ENCODE data around the gene DHRS2. TPM values are rescaled to one million over a fixed set of nuclear protein-coding genes. Genes with fewer than 3 reads are reported as not detected.

DHRS2 gene
- total RNA-seq, 4 donors from 2014 or later = not detected

DNA sequence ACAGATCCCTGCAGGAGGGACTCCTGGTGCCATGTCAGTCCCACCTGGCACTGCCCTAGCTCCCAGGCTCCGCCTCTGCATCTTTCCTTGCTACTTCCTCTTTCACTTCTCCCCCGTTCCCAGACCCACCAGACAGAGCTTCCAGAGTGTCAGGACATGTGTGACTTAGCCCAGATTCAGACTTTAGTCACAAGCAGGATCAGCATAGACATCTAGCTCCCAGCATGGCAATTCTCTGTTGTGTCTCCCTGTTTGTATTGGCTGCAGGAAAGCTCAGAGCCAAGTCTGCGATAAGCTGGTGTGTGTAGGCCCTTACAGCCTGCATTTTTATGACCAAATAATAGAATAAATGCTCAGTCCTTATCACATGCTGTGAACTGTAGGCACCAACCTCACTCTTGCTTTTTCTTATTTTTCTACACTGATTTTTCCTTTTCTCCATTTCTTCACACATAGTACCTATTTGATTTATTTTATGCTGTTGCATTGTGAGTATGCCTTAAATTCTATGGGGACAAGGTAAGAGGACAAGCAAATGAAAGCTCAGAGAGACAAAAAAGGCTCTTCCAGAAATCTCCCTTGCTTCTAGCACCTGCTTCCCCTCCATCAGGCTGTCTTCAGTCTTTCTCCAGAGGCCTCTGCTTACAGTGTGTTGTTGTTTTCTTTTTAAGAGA, 5.9 kb downstream of the DHRS2 start:
- DNase-seq (no peak), ATAC-seq (no peak)
- no peaks in the 10 kb centered on the region for H3K27me3 ChIP-seq
- in situ Hi-C loops (cut with MboI; ENCODE audit: low sequenced_read_pairs in 4 of 4) = loop anchor here (25.0 kb wide), 2 partner anchors 270 to 295 kb away; no protein-coding TSS in a partner anchor
- H3K4me3 ChIP-seq = no peak overlapping the region
- no peak overlapping the region for H3K27ac ChIP-seq
- no peak for TF ChIP-seq POLR2A (IDR thresholded peaks at IDR 0.05)
- no peaks in the 10 kb centered on the region for H3K36me3 ChIP-seq
- intact Hi-C loops (cut with DNase I; ENCODE audit: low total_unique reads) = no loop called here
- H3K4me1 ChIP-seq = no peaks in the 10 kb centered on the region
- H3K9me3 ChIP-seq = no peaks in the 10 kb centered on the region

DNA sequence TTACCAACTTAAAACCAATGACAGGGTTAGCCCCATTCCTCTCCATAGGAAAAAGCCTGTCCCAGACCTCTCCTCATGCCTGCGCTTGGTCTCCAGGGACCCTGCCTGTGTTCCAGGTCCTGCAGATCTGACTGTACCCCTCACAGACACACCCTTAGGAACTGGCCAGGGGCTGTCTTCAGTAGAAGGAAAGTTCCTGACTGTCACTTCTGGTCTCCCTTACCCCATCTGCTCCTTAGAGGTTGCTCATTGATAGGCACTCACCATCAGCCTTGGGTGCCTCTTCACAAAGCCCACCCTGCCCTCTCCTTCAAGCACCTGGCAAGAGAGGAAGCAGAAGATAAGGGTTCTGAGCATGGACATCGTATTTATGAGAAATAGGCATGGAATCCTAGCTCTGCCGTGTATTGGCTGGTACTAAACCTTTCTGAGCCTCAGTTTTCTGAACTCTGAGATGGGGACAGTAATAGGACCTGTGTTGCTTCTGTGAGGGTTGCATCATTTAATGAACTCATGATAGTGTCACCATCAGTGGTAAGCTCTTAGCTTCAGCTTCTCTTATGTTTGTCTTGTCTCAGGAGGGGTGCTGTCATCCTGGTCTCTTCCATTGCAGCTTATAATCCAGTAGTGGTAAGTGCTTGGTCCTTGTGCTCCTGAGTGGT, 7.5 kb downstream of the DHRS2 start:
- Histone ChIP-seq H3K9me3 (no peaks in the 10 kb centered on the region), H3K27me3 (no peaks in the 10 kb centered on the region), H3K27ac (no peak overlapping the region), H3K36me3 (no peaks in the 10 kb centered on the region), H3K4me3 (no peak overlapping the region), H3K4me1 (no peaks in the 10 kb centered on the region)
- in situ Hi-C loops (cut with MboI; ENCODE audit: low sequenced_read_pairs in 4 of 4) = loop anchor here (25.0 kb wide), 2 partner anchors 269 to 294 kb away; no protein-coding TSS in a partner anchor
- no peak for ATAC-seq
- intact Hi-C loops (cut with DNase I; ENCODE audit: low total_unique reads) = no loop called here
- no peak for DNase-seq
- no peak for TF ChIP-seq POLR2A (IDR thresholded peaks at IDR 0.05)
- TF ChIP-seq, protein P1, sequence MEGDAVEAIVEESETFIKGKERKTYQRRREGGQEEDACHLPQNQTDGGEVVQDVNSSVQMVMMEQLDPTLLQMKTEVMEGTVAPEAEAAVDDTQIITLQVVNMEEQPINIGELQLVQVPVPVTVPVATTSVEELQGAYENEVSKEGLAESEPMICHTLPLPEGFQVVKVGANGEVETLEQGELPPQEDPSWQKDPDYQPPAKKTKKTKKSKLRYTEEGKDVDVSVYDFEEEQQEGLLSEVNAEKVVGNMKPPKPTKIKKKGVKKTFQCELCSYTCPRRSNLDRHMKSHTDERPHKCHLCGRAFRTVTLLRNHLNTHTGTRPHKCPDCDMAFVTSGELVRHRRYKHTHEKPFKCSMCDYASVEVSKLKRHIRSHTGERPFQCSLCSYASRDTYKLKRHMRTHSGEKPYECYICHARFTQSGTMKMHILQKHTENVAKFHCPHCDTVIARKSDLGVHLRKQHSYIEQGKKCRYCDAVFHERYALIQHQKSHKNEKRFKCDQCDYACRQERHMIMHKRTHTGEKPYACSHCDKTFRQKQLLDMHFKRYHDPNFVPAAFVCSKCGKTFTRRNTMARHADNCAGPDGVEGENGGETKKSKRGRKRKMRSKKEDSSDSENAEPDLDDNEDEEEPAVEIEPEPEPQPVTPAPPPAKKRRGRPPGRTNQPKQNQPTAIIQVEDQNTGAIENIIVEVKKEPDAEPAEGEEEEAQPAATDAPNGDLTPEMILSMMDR (IDR thresholded peaks at IDR 0.05 in 4 of 5, conservative IDR thresholded peaks at IDR 0.05 in 1 of 5) = no peak

DNA sequence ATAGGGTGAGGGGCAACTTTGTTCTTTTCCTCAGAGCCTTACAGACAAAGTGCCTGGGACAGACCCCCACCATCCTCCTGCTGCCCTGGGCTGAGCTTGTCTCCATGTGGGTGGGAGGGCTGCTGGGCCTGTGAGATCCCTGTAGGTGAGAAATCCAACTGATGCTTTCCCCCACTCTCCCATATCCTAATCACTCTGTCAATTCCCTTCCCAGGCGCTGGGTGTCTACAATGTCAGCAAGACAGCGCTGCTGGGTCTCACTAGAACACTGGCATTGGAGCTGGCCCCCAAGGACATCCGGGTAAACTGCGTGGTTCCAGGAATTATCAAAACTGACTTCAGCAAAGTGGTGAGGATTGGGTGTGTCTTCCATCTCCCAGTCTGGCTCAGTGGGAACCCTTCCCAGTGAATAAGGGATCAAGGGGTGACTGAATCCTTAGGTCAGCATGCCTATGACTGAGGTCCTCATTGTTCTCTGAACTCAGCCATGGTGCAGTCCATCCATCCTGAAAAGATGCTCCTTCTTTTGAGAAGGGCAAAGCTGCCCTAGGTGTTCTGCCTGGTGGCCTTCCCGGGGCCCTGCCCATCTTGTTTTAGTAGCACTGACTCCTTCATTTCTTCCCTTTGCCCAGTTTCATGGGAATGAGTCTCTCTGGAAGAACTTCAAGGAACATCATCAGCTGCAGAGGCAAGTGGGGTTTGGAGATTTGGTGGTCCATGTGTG, 8.2 kb downstream of the DHRS2 start:
- H3K4me1 ChIP-seq = no peaks in the 10 kb centered on the region
- no peak for DNase-seq
- TF ChIP-seq, protein P1 (IDR thresholded peaks at IDR 0.05 in 4 of 5, conservative IDR thresholded peaks at IDR 0.05 in 1 of 5) = no peak
- no peak for TF ChIP-seq POLR2A (IDR thresholded peaks at IDR 0.05)
- no peaks in the 10 kb centered on the region for H3K27me3 ChIP-seq
- no peak overlapping the region for H3K4me3 ChIP-seq
- no peaks in the 10 kb centered on the region for H3K36me3 ChIP-seq
- no peak overlapping the region for H3K27ac ChIP-seq
- intact Hi-C loops (cut with DNase I; ENCODE audit: low total_unique reads) (no loop called here), in situ Hi-C loops (cut with MboI; ENCODE audit: low sequenced_read_pairs in 4 of 4) (loop anchor here (25.0 kb wide), 2 partner anchors 268 to 293 kb away; no protein-coding TSS in a partner anchor)
- no peaks in the 10 kb centered on the region for H3K9me3 ChIP-seq
- no peak for ATAC-seq

DNA sequence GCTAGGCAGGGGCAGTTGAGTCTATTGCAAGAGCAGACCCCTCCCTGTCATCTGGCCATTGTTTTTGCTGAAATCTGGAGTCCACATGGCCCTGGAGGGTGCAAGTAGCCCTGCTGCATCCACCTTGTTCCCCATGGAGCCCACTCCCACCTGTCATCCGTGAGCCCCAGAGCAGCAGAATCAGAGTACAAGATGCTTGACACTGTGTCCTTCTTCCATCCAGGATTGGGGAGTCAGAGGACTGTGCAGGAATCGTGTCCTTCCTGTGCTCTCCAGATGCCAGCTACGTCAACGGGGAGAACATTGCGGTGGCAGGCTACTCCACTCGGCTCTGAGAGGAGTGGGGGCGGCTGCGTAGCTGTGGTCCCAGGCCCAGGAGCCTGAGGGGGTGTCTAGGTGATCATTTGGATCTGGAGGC, 8.8 kb downstream of the DHRS2 start:
- H3K36me3 ChIP-seq = no peaks in the 10 kb centered on the region
- in situ Hi-C loops (cut with MboI; ENCODE audit: low sequenced_read_pairs in 4 of 4) = loop anchor here (25.0 kb wide), 2 partner anchors 267 to 292 kb away; no protein-coding TSS in a partner anchor
- ATAC-seq (no peak), DNase-seq (no peak)
- TF ChIP-seq, protein P1 (IDR thresholded peaks at IDR 0.05 in 4 of 5, conservative IDR thresholded peaks at IDR 0.05 in 1 of 5) = no peak
- TF ChIP-seq POLR2A (IDR thresholded peaks at IDR 0.05) = no peak
- intact Hi-C loops (cut with DNase I; ENCODE audit: low total_unique reads) = no loop called here
- H3K9me3 ChIP-seq = no peaks in the 10 kb centered on the region
- H3K4me3 ChIP-seq = no peak overlapping the region
- no peak overlapping the region for H3K27ac ChIP-seq
- no peaks in the 10 kb centered on the region for H3K4me1 ChIP-seq
- H3K27me3 ChIP-seq = no peaks in the 10 kb centered on the region

DNA sequence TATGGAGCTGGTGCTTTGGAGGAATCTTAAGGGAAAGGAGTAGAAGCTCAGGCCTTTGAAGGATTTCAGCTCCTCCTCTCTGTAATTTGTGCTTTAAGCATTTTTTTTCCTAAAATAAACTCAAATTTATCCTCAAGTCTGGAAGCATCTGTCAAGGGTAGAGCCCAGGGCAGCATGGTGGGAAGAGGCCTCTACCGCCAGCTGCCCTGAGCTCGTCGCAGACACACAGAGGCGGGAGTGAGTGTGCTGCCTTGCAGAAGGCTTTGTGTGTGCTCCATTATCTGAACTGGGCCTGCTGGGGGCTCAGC, 9.3 kb downstream of the DHRS2 start:
- no peaks in the 10 kb centered on the region for H3K4me1 ChIP-seq
- H3K9me3 ChIP-seq = no peaks in the 10 kb centered on the region
- TF ChIP-seq, protein P1 (IDR thresholded peaks at IDR 0.05 in 4 of 5, conservative IDR thresholded peaks at IDR 0.05 in 1 of 5) = no peak
- DNase-seq = no peak
- no peak overlapping the region for H3K4me3 ChIP-seq
- no peak for ATAC-seq
- no peaks in the 10 kb centered on the region for H3K27me3 ChIP-seq
- in situ Hi-C loops (cut with MboI; ENCODE audit: low sequenced_read_pairs in 4 of 4) = loop anchor here (25.0 kb wide), 2 partner anchors 267 to 292 kb away; no protein-coding TSS in a partner anchor
- no peaks in the 10 kb centered on the region for H3K36me3 ChIP-seq
- H3K27ac ChIP-seq = no peak overlapping the region
- intact Hi-C loops (cut with DNase I; ENCODE audit: low total_unique reads) = no loop called here

Measured in gastrocnemius medialis (tissue), 4 donors.